Motor neuron (in vitro differentiated cells): ENCODE data around the gene NOD2. TPM values are rescaled to one million over a fixed set of nuclear protein-coding genes. Genes with fewer than 3 reads are reported as not detected.

Experiments
- ATAC-seq, 8 experiments: fragments of 200-7000 bp; cut with Tn5 transposase; replicated peaks in 6 of 8; 2 replicates each; pipeline ENCODE4 v1.8.0; 2021; ENCODE audit warnings: mild to moderate bottlenecking in 8 of 8, moderate library complexity in 8 of 8
- H3K27ac ChIP-seq, 2 donors: fragments of 250-450 bp; sonication (Bioruptor Pico); 2 replicates each; pipeline ENCODE4 v1.9.0; 2021; ENCODE audit warnings: antibody characterized with exemption in 2 of 2, mild to moderate bottlenecking in 2 of 2, moderate library complexity in 1 of 2
- H3K4me1 ChIP-seq, 2 donors: fragments of 250-450 bp; sonication (Bioruptor Pico); replicated peaks in 1 of 2; 2 replicates each; pipeline ENCODE4 v1.6.1; 2021; ENCODE audit warnings: antibody characterized with exemption in 2 of 2, mild to moderate bottlenecking in 2 of 2, moderate library complexity in 1 of 2
- H3K4me3 ChIP-seq, 5 donors: fragments of 250-450 bp; sonication (Bioruptor Pico); 2 replicates each; pipeline ENCODE4 v1.9.0; 2021; ENCODE audit warnings: antibody characterized with exemption in 5 of 5, mild to moderate bottlenecking in 5 of 5, moderate library complexity in 4 of 5
- WGBS, 10 experiments: fragments of 450-650 bp; shearing (Covaris generic); methylation state at CpG; one replicate each; pipeline ENCODE4 v1.0.0; 2022; 5-methylcytosine and 5-hydroxymethylcytosine counted together
- in situ Hi-C, 9 experiments: fragments of 400-800 bp; cut with MboI; loops; one replicate each; pipeline ENCODE4 v1.15.0; 2021; ENCODE audit warnings: low sequenced_read_pairs in 9 of 9, low pct_unique_long_range_greater_than_20kb in 2 of 9; ENCODE audit not compliant: unreplicated experiment in 9 of 9
- total RNA-seq, 8 experiments: library from RNA; unstranded; fragments of 300-600 nt; gene quantifications; 2 replicates each; pipeline versions ENCODE4 v1.2.3 to v1.2.4, GENCODE V29; 2022

NOD2 gene
- total RNA-seq, 8 experiments from 2014 or later = 0.05 to 0.71 (median 0.25) TPM; not detected in 1

DNA sequence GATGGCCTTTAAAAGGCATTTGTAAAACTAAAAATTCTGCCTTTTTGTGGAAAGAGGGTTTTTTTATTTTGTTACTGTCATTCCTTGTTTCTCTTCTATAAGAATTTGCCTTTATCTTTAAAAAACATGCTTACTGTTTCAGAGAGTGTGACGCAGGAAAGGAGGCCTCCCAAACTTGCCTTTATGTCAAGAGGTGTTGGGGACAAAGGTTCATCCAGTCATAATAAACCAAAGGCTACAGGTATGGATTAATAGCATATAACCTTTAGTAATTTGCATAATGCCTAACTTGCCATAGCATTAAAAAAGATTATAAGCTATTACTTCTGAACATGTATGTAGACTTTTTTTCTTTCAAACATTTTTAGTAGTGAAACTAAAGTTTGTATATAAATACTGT lies 82.6 kb downstream of the NOD2 start:
- no peaks in the 10 kb centered on the region for H3K4me1 ChIP-seq
- in situ Hi-C loops = no loop called here
- WGBS, 10 experiments = 88 to 100% (median 100%) methylated on average over 1 of the region's 1 CpG; no CpG with 5 or more reads in 3 of the 10 experiments
- ATAC-seq = no peak
- H3K4me3 ChIP-seq = no peak overlapping the region
- H3K27ac ChIP-seq = no peak overlapping the region

GRCh38 chr16:50778284-50779163 lies 85.1 kb downstream of the NOD2 start:
- Histone ChIP-seq H3K4me3 (no peak overlapping the region), H3K4me1 (no peaks in the 10 kb centered on the region), H3K27ac (no peak overlapping the region)
- in situ Hi-C loops = no loop called here
- 33 to 100% (median 91%) methylated on average over 1 of the region's 1 CpG; no CpG with 5 or more reads in 3 of the 10 experiments for WGBS, 10 experiments
- peak in 1 of 8 experiments; percentile 42 for ATAC-seq

- no peak overlapping the region for H3K27ac ChIP-seq
- in situ Hi-C loops = no loop called here
- WGBS, 10 experiments = 73 to 100% (median 91%) methylated on average over 1 to 6 of the region's 7 CpGs; no CpG with 5 or more reads in 1 of the 10 experiments
- no peaks in the 10 kb centered on the region for H3K4me1 ChIP-seq
- no peak for ATAC-seq
- H3K4me3 ChIP-seq = no peak overlapping the region
Measured at GRCh38 chr16:50781043-50781442, 87.6 kb downstream of the NOD2 start.

DNA sequence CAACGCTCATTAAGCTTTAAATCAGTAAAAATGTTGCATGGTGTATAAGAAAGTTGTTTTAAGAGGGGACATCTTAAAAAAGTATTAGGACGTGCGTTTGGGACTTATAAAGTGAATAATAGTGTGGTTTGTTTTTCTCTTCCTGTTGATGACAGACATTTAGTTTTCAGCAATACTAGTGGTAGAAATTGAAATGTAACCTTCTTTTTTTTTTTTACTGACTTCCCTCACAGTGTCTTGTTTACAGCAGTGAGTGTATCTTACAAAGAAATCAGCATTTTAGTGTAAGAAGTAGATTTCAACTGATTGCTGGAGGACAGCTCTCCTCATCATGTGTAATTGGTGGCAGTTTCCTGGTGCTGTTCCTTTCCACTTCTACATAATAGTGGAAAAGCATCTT lies 88.1 kb downstream of the NOD2 start:
- in situ Hi-C loops = no loop called here
- Histone ChIP-seq H3K27ac (no peak overlapping the region), H3K4me3 (no peak overlapping the region), H3K4me1 (no peaks in the 10 kb centered on the region)
- 56 to 96% (median 91%) methylated on average over 1 to 3 of the region's 3 CpGs for WGBS, 10 experiments
- no peak for ATAC-seq

Other genes starting within 250 kb of the NOD2 start
- 10 to 100 TPM in 1 of 8 experiments, 1 to 10 TPM in 4, under 1 TPM in 3; 0.13 to 20.0 (median 1.2) TPM for gene NKD1, start 145.2 kb upstream of the NOD2 start, total RNA-seq
- gene SNX20, start 12.3 kb upstream of the NOD2 start, total RNA-seq = under 1 TPM in 5 of 8 experiments, not detected in 3; 0.13 to 0.36 (median 0.24) TPM
- gene CYLD, start 48.5 kb downstream of the NOD2 start, total RNA-seq = 10 to 100 TPM; 13.4 to 29.7 (median 21.6) TPM